HEK293T (cell line): ENCODE results near the gene TMCC3.

Experiments used
- CTCF ChIA-PET: fragments of 350-600 bp; formaldehyde crosslinking; extraction: SDS; loops from one replicate; lab custom pipeline; 2021; ENCODE audit warnings: antibody characterized with exemption, inconsistent platforms; lab: Yijun Ruan, JAX
- POLR2A ChIA-PET: fragments of 350-600 bp; formaldehyde crosslinking; extraction: SDS; loops from one replicate; lab custom pipeline; 2020; ENCODE audit warnings: antibody characterized with exemption, inconsistent platforms; lab: Yijun Ruan, JAX
- DNase-seq: peaks from one replicate; pipeline ENCODE4 v3.0.0; 2012; ENCODE audit warnings: mixed read lengths; ENCODE audit errors: extremely low spot score
- ARNT ChIP-seq: fragments of 450-650 bp; IDR thresholded peaks from 2 replicates; pipeline ENCODE4 v1.6.1; 2017; ENCODE audit warnings: mild to moderate bottlenecking
- BHLHE40 ChIP-seq: fragments of 450-650 bp; IDR thresholded peaks from 2 replicates; pipeline ENCODE4 v1.6.1; 2016; ENCODE audit warnings: mild to moderate bottlenecking, moderate library complexity, borderline replicate concordance
- CTBP1 ChIP-seq: fragments of 450-650 bp; IDR thresholded peaks from 2 replicates; pipeline ENCODE4 v1.6.1; 2016; ENCODE audit warnings: borderline replicate concordance
- ELF4 ChIP-seq: fragments of 450-650 bp; IDR thresholded peaks from 2 replicates; pipeline ENCODE4 v1.6.1; 2017; ENCODE audit warnings: antibody characterized with exemption
- FOXA1 ChIP-seq: fragments of 450-650 bp; IDR thresholded peaks from 2 replicates; pipeline ENCODE4 v1.6.1; 2016; ENCODE audit warnings: mild to moderate bottlenecking
- FOXK2 ChIP-seq: fragments of 450-650 bp; IDR thresholded peaks from 2 replicates; pipeline ENCODE4 v1.6.1; 2016; ENCODE audit warnings: mild to moderate bottlenecking
- FOXM1 ChIP-seq: fragments of 450-650 bp; IDR thresholded peaks from 2 replicates; pipeline ENCODE4 v1.6.1; 2017; ENCODE audit warnings: mild to moderate bottlenecking, borderline replicate concordance
- HDGF ChIP-seq: fragments of 450-650 bp; IDR thresholded peaks from 2 replicates; pipeline ENCODE4 v1.6.1; 2017; ENCODE audit warnings: antibody characterized with exemption, borderline replicate concordance
- L3MBTL2 ChIP-seq: fragments of 450-650 bp; conservative IDR thresholded peaks from 2 replicates; pipeline ENCODE4 v1.6.1; 2016; ENCODE audit warnings: mild to moderate bottlenecking
- LEF1 ChIP-seq: fragments of 450-650 bp; IDR thresholded peaks from 2 replicates; pipeline ENCODE4 v1.6.1; 2017; ENCODE audit warnings: mild to moderate bottlenecking, borderline replicate concordance
- NFRKB ChIP-seq: fragments of 450-650 bp; IDR thresholded peaks from 2 replicates; pipeline ENCODE4 v1.6.1; 2016; ENCODE audit warnings: mild to moderate bottlenecking, moderate library complexity
- SP1 ChIP-seq: fragments of 450-650 bp; IDR thresholded peaks from 2 replicates; pipeline ENCODE4 v1.6.1; 2017
- SUZ12 ChIP-seq: fragments of 450-650 bp; IDR thresholded peaks from 2 replicates; pipeline ENCODE4 v1.6.1; 2016; ENCODE audit warnings: mild to moderate bottlenecking
- TARDBP ChIP-seq: fragments of 450-650 bp; IDR thresholded peaks from 2 replicates; pipeline ENCODE4 v1.6.1; 2016
- ZNF384 ChIP-seq: fragments of 450-650 bp; IDR thresholded peaks from 2 replicates; pipeline ENCODE4 v1.6.1; 2016
- TF ChIP-seq, protein P1 (sequence below): fragments of 450-650 bp; IDR thresholded peaks from 2 replicates; pipeline ENCODE4 v1.6.1; 2016

TMCC3 gene

DNA sequence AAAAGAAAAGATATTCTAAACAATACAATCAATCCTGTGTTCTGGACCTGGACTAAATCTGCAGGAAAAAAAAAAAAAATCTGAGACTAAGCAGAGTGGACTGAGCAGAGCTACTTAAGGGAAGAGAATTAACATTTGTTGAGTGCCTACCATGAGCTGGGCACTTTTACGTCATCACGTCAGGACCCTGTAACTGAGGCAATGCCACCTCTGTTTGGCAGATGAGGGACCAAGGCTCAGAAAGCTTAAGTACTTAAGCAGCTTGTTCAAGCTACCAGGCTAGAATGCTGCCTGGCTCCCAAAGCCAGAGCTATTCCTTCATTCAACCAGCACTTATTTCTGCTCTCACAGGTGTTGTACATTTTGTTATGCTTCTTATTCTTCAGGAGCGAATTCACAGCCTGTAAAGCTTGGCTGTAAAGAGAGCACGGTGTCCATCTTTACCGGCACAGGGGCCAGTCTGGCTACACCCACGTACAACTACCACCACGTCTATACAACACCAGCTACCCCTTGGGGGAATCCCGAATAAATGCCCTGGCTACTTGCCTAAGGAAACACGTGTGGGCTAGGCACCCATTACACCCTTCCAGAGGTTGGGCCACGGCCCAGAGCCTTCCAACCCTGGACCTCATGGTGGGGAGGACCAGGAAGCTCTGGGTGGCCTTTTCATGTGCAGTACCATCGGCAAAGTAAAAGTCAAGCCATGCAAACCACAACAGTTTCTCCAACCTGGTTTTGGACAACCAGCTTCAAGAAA lies 27.0 kb downstream of the TMCC3 start:
- ChIA-PET CTCF (no interaction called here), POLR2A (interaction anchor here (1.0 kb wide), 1 partner anchor 380 kb away, joined by 3 read pairs; the partner anchor contains the start of gene NDUFA12)
- no peak for TF ChIP-seq TARDBP
- TF ChIP-seq BHLHE40 = no peak
- no peak for TF ChIP-seq CTBP1
- TF ChIP-seq FOXA1 = no peak
- TF ChIP-seq NFRKB = no peak
- no peak for TF ChIP-seq SUZ12
- no peak for TF ChIP-seq HDGF
- no peak for TF ChIP-seq SP1
- TF ChIP-seq ARNT = no peak
- no peak for TF ChIP-seq LEF1
- DNase-seq = no peak

DNA sequence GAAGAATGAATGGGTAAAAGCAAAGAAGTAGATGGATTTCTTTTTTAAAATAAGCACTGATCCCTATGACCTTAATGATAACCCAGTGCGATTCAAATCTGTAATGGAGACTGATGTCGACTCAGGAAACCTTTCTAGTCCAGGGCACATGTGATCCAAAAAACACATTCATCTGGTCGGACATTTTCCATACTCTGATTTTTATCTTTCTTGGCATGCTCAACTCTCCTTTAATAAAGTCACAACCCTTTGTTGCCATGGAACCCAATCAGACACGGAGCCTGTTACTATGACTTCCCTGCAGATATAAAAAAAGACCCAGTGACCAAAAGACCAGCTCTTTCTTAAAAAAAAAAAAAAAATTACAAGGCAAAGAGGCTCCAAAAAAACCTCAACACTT lies 27.9 kb downstream of the TMCC3 start:
- DNase-seq = no peak
- ChIA-PET CTCF (no interaction called here), POLR2A (interaction anchor here (1.0 kb wide), 1 partner anchor 381 kb away, joined by 3 read pairs; the partner anchor contains the start of gene NDUFA12)
- no peak for TF ChIP-seq FOXK2
- no peak for TF ChIP-seq ZNF384
- no peak for TF ChIP-seq HDGF
- TF ChIP-seq LEF1 = no peak

DNA sequence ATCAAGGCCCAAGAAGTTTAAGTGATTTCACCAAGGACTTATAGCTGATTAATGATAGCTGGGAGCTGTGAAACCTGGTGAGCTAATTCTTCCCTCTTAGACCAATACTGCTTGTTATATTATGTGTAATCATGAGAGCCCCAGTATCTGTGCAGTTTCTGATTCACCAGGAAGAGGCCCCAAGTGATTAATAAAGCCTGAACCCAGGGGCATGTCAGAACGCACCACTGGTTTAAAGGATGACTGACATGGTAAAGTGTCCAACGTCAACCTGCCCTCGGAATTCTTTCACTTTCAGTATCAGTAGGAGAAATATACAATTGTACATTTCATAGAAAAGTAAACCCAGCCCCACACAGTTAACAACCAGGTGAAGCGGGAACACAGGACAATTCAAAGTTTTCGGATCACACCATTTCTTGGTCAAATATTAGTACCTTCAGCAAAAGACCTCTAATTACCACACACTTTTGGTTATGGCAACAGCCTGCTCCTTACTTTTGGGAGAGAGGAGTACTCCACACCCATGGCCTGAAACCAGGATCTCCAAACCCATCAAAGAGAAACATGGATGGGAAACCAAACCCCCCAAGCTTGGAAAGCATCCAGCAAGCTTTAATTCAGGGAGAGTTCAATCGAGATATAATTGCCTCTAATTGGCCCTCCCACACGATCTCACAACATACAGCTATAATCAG lies 28.5 kb downstream of the TMCC3 start:
- POLR2A ChIA-PET = no interaction called here
- TF ChIP-seq LEF1 (no peak), FOXM1 (no peak), TARDBP (no peak), ELF4 (no peak), FOXA1 (no peak), NFRKB (no peak), SUZ12 (no peak), CTBP1 (no peak)
- TF ChIP-seq, protein P1, sequence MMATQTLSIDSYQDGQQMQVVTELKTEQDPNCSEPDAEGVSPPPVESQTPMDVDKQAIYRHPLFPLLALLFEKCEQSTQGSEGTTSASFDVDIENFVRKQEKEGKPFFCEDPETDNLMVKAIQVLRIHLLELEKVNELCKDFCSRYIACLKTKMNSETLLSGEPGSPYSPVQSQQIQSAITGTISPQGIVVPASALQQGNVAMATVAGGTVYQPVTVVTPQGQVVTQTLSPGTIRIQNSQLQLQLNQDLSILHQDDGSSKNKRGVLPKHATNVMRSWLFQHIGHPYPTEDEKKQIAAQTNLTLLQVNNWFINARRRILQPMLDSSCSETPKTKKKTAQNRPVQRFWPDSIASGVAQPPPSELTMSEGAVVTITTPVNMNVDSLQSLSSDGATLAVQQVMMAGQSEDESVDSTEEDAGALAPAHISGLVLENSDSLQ = no peak
- CTCF ChIA-PET = no interaction called here
- no peak for DNase-seq

DNA sequence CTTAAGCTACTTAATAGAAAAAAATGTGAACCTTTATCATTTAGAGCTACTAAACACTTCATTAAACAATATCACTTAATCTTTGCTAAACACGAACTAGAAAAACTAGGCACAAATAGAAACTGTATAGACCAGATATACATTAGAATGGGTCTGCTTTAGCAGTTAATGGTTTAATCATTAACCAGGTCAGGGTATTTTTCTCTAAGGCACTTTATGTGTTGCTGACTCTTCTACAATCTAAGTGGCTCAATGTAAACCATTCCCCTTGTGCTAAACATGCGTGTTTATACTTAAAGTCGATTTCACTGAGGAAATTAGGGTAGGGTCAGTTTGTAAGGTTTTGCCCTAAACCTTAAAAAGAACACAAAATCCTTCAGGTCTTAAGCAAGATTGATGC lies 29.7 kb downstream of the TMCC3 start:
- TF ChIP-seq SP1 = no peak
- no peak for TF ChIP-seq FOXM1
- TF ChIP-seq TARDBP = no peak
- no peak for TF ChIP-seq FOXK2
- TF ChIP-seq L3MBTL2 = no peak
- TF ChIP-seq FOXA1 = no peak
- TF ChIP-seq HDGF = no peak
- no peak for TF ChIP-seq ELF4
- no peak for TF ChIP-seq ZNF384
- TF ChIP-seq ARNT = no peak
- ChIA-PET CTCF (no interaction called here), POLR2A (no interaction called here)
- no peak for DNase-seq

DNA sequence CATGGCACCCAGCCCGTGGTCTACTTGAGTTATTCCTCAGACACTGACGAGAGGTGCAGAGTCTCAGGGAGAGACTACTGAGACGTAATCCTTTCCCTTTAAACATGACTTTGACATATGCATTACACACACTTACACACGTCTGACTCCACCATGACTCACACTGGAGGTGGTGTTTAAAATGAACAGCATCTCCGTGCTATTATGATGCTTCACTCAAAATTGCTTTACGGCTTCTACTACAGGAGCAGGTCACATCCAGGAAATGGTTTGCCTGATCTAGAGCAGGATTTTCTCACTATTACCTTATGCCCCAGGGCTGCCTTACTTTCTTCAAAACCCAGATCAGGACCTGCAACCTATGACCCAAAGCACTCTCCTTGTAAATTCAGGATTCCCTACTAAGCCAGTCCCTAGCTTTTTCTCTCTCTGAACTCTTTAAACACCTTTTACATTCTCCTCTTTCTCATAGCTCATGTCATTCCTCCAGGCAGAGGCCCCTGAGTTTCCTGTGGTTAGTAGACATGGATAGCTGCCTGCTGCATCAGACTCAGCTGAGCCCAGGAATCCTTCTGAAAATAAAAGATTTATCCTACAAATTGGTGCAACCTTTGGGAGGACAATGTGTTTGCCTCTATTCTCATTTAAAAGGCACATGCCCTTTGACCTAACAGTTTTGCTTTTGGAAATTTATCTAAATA lies 31.2 kb downstream of the TMCC3 start:
- DNase-seq = no peak
- POLR2A ChIA-PET = no interaction called here
- CTCF ChIA-PET = no interaction called here
- no peak for TF ChIP-seq ARNT
- no peak for TF ChIP-seq CTBP1
- no peak for TF ChIP-seq L3MBTL2
- no peak for TF ChIP-seq FOXK2

DNA sequence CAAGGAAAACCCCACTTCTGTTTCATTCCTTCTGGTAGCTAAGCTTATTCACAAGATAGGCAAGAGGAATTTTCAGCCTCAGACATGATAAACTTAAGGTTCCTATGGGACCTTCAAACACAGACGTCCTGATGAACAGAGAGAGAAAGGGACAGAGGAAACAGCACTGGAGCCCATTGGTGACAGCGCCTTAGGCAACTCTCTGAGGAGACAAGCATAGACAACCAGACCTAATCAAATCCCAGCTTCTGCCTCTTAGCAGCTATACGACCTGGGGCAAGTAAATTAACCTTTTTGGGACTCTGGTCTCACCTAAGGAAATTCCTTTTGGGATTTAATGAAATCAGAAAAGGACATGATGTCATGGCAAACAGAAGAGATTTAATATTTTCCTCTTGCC lies 33.3 kb downstream of the TMCC3 start:
- ChIA-PET POLR2A (no interaction called here), CTCF (no interaction called here)
- no peak for TF ChIP-seq BHLHE40
- no peak for TF ChIP-seq FOXM1
- no peak for TF ChIP-seq FOXK2
- no peak for TF ChIP-seq SP1
- TF ChIP-seq NFRKB = no peak
- TF ChIP-seq LEF1 = no peak
- no peak for TF ChIP-seq ZNF384
- TF ChIP-seq HDGF = no peak
- TF ChIP-seq ARNT = no peak
- TF ChIP-seq L3MBTL2 = no peak
- TF ChIP-seq, protein P1 = no peak
- TF ChIP-seq FOXA1 = no peak
- no peak for TF ChIP-seq ELF4
- no peak for TF ChIP-seq SUZ12
- no peak for TF ChIP-seq CTBP1
- no peak for TF ChIP-seq TARDBP
- DNase-seq = no peak
